ENCODE measurements around the gene GNA14. TPM values are rescaled to one million over a fixed set of nuclear protein-coding genes. Genes with fewer than 3 reads are reported as not detected.
"Not testable (repeated sequence)": the region's sequence is repeated elsewhere in the genome, so short reads cannot be mapped to it uniquely, and the experiment has no call there.

The GNA14 gene
- polyA plus RNA-seq, 3 donors = 0.83 to 3.9 (median 3.0) TPM

DNA sequence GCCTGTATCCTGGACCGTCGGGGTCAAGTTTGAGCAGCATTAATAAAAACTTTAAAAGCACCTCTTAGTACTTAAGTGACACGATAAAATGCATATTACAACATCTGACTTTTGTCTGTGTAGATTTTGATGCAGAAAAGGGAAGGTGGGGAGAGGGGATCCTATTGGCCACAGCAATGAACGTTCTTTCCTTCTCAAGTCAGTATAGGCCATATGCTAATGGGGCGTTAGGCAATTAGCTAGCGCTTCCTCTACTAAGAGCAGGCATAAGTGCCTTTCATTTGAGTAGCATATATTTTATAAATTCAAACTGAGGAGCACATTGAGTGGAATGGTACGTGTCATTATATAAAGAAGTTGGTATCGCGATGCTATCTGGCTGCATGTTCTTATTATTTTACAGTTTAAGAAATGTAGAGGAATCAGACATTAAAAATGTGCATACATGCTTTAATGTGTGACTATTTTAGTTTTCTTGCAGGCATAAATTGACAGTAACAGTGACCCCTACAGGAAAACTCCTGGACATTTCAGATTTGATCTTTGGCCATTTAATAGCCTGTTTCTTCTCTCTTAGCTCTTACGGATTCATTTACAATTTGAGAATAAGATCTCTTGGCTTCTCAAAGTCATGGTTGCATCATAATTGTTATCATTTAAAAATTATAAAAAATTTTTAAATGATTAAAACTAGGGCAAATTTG is 1.1 kb upstream of the GNA14 start:
- no peak overlapping the region for H3K27ac ChIP-seq (ENCODE audit: low read depth, low read length)
- 50 to 53% (median 50%) methylated on average over 10 of the region's 10 CpGs for WGBS, 3 donors

DNA sequence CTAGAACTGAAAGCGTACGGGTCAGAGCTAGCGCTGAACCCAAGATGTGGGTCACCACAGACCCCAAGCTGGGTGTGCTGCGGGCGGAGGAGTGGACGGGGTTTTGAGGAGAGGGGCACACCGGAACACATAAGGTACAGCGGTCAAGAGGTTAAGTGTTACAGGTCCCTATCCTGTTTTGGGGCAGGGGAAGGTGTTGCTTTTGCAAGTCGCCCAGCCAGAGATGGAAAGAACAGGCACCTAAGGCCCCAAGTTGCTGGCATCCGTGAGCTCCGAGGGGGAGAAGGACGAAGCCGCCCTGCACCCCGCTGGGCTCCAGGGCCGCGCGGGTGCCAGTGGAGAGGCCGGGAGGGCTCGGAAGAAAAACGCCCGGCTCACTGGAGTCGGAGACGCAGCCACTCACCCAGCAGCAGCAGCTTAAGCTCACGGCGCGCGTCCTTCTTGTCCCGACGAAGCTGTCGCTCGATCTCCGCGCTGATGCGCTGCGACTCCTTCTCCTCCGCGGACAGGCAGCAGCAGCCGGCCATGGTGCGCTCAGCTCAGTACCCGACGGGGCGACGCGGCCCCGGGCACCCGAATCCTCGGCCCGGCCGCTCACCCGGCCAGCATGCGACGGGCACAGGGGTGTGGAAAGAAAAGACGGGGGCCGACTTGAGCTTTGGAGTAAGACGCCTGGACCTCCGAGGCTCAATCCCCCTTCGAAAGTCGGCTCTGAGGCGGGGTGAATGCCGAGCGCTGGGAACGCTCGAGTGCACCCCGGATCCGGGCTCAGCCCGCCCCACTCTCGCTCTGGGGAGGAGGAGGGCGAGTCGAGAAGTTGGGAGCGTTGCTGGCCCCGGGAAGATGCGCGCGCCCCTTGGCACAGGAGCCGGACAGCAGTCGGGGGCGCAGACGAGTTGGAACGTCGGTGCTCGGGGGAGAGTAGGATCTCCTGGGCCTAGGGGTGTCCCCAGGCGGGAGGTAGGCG is 572 bp downstream of the GNA14 start:
- WGBS, 3 donors = 20 to 22% (median 22%) methylated on average over 82 to 83 of the region's 83 CpGs
- H3K27ac ChIP-seq (ENCODE audit: low read depth, low read length) = no peak overlapping the region

DNA sequence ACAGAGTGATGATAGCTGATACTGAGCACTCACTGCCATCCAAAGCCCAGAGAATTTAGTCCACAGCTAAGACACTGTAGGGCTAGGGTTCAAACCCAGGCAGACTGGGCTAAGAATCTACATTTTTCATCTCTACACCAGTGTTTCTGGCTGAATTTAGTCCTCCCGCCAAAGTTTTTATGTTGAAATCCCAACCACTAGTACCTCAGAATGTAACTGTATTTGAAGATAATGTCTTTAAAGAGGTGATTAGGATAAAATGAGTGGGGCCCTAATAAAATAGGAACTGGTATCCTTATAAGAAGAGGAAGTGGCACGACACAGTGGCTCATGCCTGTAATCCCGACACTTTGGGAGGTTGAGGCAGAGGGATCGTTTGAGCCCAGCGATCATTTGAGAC is 4.3 kb downstream of the GNA14 start:
- 87 to 97% (median 91%) methylated on average over 5 of the region's 5 CpGs for WGBS, 3 donors
- no peak overlapping the region for H3K27ac ChIP-seq (ENCODE audit: low read depth, low read length)

DNA sequence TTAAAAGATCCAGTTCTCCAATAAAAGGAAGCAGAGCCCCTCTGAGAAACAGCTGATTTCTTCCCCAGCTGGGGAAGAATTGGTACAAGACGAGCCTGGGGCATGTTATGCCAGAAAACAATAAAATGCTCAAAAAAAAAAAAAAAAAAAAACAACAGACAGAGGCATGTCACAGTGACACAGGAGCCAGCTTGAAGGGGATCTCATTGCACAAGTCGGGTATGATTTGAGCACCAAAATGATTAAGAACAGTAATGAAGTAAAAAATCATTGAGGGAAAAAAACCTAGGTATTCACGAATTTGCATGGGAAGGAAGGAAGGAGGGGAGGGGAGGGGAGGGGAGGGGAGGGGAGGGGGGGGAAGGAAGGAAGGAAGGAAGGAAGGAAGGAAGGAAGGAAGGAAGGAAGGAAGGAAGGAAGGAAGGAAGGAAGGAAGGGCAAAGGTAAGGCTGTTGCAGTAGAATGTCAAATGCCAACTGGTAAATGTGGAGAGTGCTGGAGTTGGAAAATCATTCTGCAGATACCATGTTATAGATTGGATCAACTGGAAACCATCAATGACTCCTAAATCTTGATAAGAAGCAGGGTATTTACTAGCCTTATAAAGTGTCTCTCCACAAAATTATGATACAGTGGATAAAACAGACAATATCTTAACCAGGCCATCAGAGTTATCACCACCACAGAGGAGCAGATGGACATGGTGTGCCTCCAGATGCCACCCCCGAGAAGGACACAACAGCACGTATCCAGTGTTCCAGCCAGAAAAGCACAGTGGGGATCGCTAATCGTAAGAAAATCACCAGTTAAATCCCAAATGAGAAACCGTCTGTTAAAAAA is 7.2 kb downstream of the GNA14 start:
- H3K27ac ChIP-seq (ENCODE audit: low read depth, low read length) = no peak overlapping the region
- WGBS, 3 donors = 78 to 89% (median 79%) methylated on average over 7 to 8 of the region's 8 CpGs

DNA sequence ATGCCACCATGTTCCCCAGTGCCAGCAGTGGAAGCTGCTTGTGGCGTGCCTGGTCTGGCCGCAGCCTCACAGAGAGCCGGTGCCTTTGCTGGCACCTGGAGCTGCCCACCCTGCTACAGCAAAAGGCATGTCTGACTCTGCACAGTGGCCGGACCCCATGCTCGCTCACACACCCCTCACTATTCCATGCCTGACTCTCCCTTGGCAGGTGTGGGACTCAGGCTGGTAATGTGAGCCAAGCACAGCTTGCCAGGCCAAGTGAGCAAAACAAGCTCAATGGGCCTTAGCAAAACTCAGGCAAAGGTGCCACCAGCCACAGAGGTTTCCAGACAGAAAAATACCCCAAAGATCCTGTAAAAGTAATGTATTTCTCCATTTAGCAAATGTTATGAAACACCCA is 15.5 kb downstream of the GNA14 start:
- 97 to 99% (median 98%) methylated on average over 5 of the region's 5 CpGs for WGBS, 3 donors
- no peak overlapping the region for H3K27ac ChIP-seq (ENCODE audit: low read depth, low read length)

DNA sequence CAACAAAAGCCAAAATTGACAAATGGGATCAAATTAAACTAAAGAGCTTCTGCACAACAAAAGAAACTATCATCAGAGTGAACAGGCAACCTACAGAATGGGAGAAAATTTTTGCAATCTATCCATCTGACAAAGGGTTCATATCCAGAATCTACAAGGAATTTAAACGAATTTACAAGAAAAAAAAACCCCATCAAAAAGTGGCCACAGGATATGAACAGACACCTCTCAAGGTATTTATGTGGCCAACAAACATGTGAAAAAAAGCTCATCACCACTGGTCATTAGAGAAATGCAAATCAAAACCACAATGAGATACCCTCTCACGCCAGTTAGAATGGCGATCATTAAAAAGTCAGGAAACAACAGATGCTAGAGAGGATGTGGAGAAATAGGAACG is 19.3 kb downstream of the GNA14 start:
- H3K27ac ChIP-seq (ENCODE audit: low read depth, low read length) = not testable (repeated sequence)
- 85 to 97% (median 90%) methylated on average over 4 of the region's 4 CpGs for WGBS, 3 donors

DNA sequence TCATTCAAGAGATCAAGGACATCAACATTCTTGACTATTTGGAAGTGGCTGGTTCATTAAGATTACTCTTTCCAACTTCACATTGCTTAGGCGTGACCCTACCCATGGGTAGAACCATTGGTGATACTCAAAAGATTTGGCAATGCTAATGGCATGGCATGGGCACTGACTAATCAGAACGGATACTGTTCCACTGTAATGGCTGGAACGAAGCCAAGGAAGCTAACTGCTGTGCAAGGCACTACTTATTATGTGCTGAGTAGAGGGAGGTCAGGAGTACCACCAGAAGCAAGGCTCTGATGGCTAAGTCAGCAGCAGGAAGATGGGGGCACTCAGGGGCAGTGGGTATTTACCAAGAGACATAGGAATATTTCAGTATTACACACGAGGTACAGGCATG is 31.9 kb downstream of the GNA14 start:
- 72 to 80% (median 80%) methylated on average over 4 of the region's 4 CpGs for WGBS, 3 donors

DNA sequence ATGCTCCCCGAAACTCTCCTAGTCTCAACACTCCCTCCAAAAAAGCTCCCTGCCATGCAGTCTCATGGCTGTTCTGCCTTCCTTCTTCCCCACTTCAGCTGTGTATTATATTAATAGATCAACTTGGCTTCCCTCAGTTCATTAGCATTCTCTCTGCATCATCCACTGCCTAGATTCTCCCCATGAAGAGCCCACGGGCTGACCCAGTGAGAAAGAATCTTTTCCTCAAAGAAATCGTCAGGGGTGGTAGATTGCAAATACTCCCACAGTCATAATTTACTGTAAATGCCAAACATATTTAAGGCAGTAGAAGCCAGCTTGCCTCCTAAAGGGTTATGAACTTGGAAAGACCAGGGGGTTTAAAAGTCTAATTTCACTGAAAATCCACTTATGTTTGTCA is 33.5 kb downstream of the GNA14 start:
- 72 to 76% (median 74%) methylated on average over 3 of the region's 3 CpGs for WGBS, 3 donors

More for the DNA sequence above, 31.9 kb downstream of the GNA14 start:
- H3K27ac ChIP-seq (ENCODE audit: low read depth, low read length) = no peak overlapping the region

DNA sequence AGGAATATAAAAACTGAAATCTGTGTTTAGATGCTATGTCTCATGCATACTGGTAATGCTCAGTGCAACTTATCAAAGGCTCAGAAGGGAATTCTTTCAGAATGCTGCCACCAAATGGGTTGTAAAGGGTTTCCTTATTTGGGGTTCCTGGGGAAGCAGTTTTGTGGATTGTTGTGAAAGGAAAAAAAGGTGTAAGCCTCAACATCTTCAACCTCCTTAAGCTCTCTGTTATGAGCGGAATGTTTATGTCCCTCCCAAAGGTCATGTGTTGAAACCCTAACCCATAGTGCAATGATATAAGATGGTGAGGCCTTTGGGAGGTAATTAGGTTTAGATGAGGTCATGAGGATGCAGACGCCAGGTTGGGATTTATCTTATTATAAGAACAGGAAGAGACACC is 41.6 kb downstream of the GNA14 start:
- WGBS, 3 donors = 47 to 77% (median 50%) methylated on average over 2 of the region's 2 CpGs
- no peak overlapping the region for H3K27ac ChIP-seq (ENCODE audit: low read depth, low read length)

More for the DNA sequence above, 33.5 kb downstream of the GNA14 start:
- H3K27ac ChIP-seq (ENCODE audit: low read depth, low read length) = no peak overlapping the region

DNA sequence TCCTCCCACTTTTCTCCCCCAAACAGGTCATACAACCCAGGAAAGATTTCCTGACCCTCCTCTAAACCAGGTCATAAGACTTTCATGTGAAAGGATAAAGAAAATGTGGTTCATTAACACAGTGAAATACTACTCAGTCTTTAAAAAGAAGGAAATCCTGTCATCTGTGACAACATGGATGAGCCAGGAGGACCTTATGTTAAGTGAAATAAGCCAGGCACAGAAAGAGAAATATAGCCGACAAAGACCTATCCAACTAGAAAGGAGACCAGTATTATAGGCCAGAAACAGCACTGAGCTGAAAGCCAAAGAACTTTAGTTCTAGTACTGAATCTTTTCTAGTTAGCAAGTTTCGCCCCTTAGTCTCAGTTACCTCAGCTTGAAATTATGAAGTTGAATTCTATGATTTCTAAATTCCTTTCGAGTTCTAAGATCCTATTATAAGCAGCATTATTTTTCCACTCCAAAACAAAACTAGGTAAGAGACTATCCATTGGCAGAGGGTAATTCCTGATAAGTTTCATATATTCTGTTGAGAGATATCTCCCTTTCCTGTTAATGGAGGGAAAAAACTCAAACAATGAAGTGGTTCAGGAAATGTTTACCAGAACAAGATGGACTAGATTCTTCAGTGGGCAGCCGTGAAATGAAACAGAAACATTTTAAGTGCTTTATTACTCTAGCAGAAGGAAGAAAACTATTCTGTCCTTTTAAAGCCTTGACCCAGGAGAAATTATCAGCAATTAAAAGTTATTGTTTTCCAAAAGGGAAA is 42.5 kb downstream of the GNA14 start:
- 59 to 76% (median 67%) methylated on average over 4 of the region's 4 CpGs for WGBS, 3 donors
- no peak overlapping the region for H3K27ac ChIP-seq (ENCODE audit: low read depth, low read length)

DNA sequence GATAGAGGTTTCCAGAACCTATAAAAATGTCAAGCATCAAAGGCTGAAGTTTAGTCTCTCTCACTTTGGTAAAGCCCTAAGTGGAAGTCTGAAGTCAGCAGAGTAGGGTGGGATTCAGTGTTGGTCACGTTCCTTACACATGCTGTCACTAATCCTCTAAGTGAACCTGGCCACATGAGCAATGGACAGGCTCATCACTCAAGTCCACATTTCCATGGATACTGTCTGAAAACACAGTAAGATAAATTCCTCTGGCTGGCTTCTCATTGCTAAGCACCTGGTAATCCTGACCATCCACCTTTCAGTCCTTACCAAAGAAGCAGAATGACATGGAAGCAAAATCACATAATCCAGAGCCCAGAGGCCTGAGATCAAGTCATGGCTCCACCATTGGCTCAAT is 43.8 kb downstream of the GNA14 start:
- no peak overlapping the region for H3K27ac ChIP-seq (ENCODE audit: low read depth, low read length)
- 87 to 93% (median 89%) methylated on average over 1 of the region's 1 CpG for WGBS, 3 donors

DNA sequence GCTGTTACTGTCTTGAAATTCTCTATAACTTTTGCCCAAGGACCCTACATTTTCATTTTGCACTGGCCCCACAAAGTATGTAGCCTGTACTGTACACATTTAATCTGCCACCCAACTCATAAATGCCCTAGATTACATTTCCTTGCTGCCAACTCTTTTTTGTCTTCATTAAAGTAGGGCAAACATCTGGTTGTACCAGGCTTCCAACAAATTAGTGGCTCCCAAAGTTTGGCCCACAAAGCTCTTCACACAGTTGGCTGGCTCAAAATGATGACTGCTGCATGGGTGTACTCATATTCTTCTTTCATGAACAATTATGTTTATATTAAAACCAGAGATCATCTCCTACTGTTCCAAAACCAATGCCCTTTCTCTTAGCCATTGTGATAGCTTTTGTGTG is 45.3 kb downstream of the GNA14 start:
- no peak overlapping the region for H3K27ac ChIP-seq (ENCODE audit: low read depth, low read length)

DNA sequence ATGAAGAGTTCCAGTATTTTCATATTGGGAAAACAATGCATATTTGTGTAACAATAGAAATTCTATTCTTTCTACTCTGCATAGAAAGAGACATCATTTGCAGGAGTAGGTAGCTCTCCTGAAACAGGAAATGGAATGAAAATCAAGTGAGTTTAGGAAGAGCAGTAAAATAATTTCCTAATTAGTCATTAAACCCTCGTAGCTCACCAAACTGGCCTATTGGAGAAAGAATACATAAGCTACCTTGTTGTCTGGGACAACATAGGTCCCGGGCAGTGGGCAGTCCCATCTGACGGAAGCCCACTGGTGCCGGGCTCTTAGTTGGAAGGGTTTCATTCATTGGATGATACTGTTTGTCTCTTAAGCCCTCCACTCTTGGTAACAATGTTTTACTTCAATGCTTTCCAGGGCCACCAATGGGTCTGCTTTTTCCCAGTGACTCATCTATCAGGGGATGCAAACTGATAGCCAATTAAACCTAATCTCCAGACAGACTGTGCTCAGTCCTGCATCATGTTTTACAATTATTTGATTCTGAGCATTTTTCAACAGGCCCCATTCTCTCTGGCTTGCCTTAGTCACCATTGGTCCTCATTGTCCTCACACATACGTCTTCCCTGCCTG is 46.5 kb downstream of the GNA14 start:
- WGBS, 3 donors = 88 to 91% (median 88%) methylated on average over 5 of the region's 5 CpGs
- H3K27ac ChIP-seq (ENCODE audit: low read depth, low read length) = no peak overlapping the region

DNA sequence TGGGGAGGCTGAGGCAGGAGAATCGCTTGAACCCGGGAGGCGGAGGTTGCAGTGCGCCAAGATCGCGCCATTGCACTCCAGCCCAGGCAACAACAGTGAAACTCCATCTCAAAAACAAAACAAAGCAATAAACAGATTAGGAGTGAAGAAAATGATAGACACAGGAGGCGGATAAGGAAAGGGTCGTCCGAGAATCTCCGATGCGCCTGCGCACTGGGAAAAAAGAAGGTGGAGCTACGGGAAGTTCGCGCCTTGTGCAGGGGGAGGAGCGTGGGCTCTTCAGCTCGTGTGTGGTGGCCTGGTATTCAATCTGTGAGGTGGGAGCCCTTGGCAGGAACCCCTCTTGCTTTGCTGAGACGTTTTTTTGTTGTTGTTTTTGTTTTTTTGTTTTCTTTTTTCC is 47.3 kb downstream of the GNA14 start:
- 89 to 95% (median 89%) methylated on average over 18 of the region's 18 CpGs for whole genome bisulfite sequencing, 3 donors

DNA sequence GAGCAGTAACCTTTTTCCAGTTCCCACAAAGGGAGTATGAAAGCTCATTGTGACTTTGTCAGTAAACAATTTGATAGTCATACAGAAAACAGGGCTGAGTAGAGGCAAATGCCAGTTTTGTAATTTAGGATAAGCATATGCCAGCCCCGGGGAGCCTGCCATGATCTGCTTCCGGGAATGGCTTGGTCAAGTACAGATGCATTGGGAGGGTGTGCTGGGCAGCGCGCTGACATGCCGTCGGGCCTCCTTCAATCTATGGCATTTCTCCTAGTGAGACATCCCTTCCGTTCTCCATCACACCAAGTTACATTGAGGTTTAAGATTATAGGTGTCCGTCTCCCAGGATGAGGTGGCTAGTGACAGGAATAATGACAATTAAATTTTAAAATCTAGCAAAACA is 48.6 kb downstream of the GNA14 start:
- H3K27ac ChIP-seq (ENCODE audit: low read depth, low read length) = no peak overlapping the region
- 92 to 93% (median 92%) methylated on average over 8 of the region's 8 CpGs for WGBS, 3 donors

More for the DNA sequence above, 47.3 kb downstream of the GNA14 start:
- no peak overlapping the region for H3K27ac ChIP-seq (ENCODE audit: low read depth, low read length)

DNA sequence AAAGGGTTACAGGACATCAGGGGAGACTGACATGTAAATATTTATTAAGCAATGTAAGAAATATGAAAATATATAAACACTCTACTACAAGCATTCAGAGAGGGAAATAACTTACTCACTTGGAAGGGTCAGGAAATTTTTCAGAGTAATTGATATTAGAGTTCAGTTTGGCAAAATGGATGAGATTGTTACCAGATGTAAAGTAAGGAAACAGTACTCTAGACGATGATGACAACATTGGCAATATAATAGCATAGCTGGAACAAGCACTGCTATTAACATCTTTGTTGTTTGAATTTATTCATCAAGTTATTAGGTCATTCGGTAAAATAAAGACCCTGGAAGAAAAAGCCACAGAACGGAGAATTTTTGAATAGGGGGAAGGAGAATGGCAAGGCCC is 49.1 kb downstream of the GNA14 start:
- H3K27ac ChIP-seq (ENCODE audit: low read depth, low read length) = no peak overlapping the region
- 52 to 61% (median 57%) methylated on average over 3 of the region's 3 CpGs for WGBS, 3 donors

DNA sequence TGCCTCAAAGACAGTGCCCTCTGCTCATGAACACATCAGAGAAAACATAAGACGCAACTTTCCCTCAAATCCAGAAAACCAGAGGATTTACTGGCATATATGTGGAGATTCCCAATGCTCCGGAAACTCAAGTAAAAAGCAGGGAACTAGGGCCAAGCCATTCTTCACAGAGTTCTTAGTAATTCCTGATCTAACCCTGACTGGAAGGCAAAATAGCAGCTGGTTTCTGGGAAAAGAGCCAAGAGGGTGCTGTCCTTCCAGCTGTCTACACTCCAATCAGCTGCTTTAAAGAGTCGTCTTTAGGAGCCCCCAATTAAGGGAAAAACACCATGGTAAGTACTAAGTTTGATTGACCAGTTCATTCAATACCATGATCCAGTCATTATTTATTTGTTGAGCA is 49.6 kb downstream of the GNA14 start:
- H3K27ac ChIP-seq (ENCODE audit: low read depth, low read length) = no peak overlapping the region
- WGBS, 3 donors = 20 to 44% (median 40%) methylated on average over 3 of the region's 3 CpGs

DNA sequence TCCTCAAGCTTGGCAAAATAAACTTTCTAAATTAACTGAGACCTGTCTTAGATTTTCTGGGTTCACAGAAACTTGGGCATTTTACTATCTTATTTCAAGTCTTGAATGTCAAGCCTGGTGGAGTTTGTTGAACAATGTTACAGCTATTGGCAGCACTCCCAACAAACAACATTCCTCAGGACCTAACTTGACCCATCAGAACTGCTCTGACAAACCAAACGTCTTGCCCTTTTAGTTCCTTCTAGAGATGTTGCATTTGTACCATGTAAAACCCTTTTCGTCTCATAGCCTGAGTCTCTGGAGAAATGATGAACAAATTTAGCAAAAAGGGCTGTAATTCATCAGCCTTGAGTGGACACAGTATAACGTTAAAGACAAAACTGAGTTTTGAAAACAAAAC is 51.1 kb downstream of the GNA14 start:
- no peak overlapping the region for H3K27ac ChIP-seq (ENCODE audit: low read depth, low read length)
- 52 to 59% (median 58%) methylated on average over 3 of the region's 3 CpGs for WGBS, 3 donors
